Upper lobe of left lung (tissue), 6 donors: ENCODE measurements around the gene STAU1. TPM values are rescaled to one million over a fixed set of nuclear protein-coding genes. Genes with fewer than 3 reads are reported as not detected.

Source experiments
- ATAC-seq, 2 donors: fragments of 200-7000 bp; cut with Tn5 transposase; one replicate each; pipeline ENCODE4 v1.9.1; 2022; ENCODE audit warnings: mild to moderate bottlenecking in 2 of 2, moderate library complexity in 2 of 2; ENCODE audit not compliant: low FRiP score in 2 of 2
- DNase-seq, 2 donors: peaks; one replicate each; pipeline ENCODE4 v3.0.0-alpha.2; 2019 to 2020
- H3K27ac ChIP-seq, 4 donors: fragments of 200-600 bp; sonication (generic); one replicate each; pipeline ENCODE4 v1.5.1; 2016 to 2019
- H3K27me3 ChIP-seq, 4 donors: fragments of 200-600 bp; sonication (generic); one replicate each; pipeline ENCODE4 v1.5.1; 2017 to 2019
- H3K36me3 ChIP-seq, 4 donors: fragments of 200-600 bp; sonication (generic); one replicate each; pipeline ENCODE4 v1.5.1; 2016 to 2019
- H3K4me1 ChIP-seq, 4 donors: fragments of 200-600 bp; sonication (generic); one replicate each; pipeline ENCODE4 v1.5.1; 2018 to 2019
- H3K4me3 ChIP-seq, 4 donors: fragments of 200-600 bp; sonication (generic); one replicate each; pipeline ENCODE4 v1.5.1; 2017 to 2019; ENCODE audit warnings: mild to moderate bottlenecking in 2 of 4, moderate library complexity in 1 of 4
- H3K9me3 ChIP-seq, 4 donors: fragments of 200-600 bp; sonication (generic); one replicate each; pipeline ENCODE4 v1.5.1; 2018 to 2019
- EP300 ChIP-seq, 4 donors: sonication (generic); formaldehyde crosslinking; IDR thresholded peaks; one replicate each; pipeline ENCODE4 v1.5.1; 2017; ENCODE audit warnings: antibody characterized with exemption in 4 of 4, control low read depth in 2 of 4
- POLR2A ChIP-seq, 4 donors: fragments of 450-650 bp; IDR thresholded peaks; one replicate each; pipeline ENCODE4 v1.5.1; 2016 to 2017; ENCODE audit warnings: antibody characterized with exemption in 4 of 4, mild to moderate bottlenecking in 2 of 4
- POLR2AphosphoS5 ChIP-seq, 2 donors: sonication (generic); formaldehyde crosslinking; IDR thresholded peaks; one replicate each; pipeline ENCODE4 v1.5.1; 2017; ENCODE audit warnings: antibody characterized with exemption in 2 of 2
- WGBS, 2 donors: methylation state at CpG; one replicate each; pipeline ENCODE4 v1.1.5; 2017 to 2018; 5-methylcytosine and 5-hydroxymethylcytosine counted together
- total RNA-seq, 6 donors: library from RNA; depleted of rRNA in 4 of 6; stranded (reverse); fragments of >200 nt in 4 of 6; gene quantifications; one replicate each; pipeline versions ENCODE4 v1.1.0 to v1.2.1, GENCODE V29; 2016 to 2021
- TF ChIP-seq, protein P1 (sequence below), 6 experiments: fragments of 450-650 bp in 4 of 6; fragments of 200-600 bp in 2 of 6; sonication (generic) in 2 of 6; IDR thresholded peaks; one replicate each; pipeline ENCODE4 v1.5.1; 2016 to 2019; ENCODE audit warnings: antibody characterized with exemption in 6 of 6
- donor health status: DM: no; HTN: no; CAD: no; lungs with moderate emphysema.
- donor health status: DM: no; HTN: yes; CAD: no; lungs with severe emphysema.

The STAU1 gene
- total RNA-seq, 6 donors from 2014 or later: 69.1 to 97.7 (median 73.5) TPM

DNA sequence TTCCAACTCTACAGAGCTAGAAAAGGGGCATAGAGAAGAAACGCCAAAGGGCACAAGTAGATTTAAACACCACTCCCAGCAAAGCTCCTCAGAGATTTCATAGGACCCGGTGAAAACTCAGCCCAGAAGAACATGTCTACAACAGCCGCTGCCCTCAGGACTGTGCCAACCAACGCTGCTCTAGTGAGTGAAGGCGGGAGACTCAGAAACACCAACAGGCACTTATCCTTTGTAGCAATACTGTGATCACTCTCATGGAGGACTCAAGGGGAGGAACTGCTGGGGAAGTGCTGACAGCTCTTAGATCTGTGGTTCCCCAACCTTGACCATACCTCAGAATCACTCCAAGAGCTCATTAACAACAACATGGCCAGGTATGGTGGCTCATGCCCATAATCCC is 39.5 kb downstream of the STAU1 start:
- Histone ChIP-seq H3K4me3 (no peak overlapping the region), H3K36me3 (peaks cover 13 to 77% (median 30%) of the 10 kb centered on the region in 4 donors), H3K27me3 (no peaks in the 10 kb centered on the region), H3K4me1 (peaks cover 0 to 6% (median 0%) of the 10 kb centered on the region in 4 donors), H3K27ac (no peak overlapping the region), H3K9me3 (no peaks in the 10 kb centered on the region)
- no peak for DNase-seq
- WGBS, 2 donors: 90 to 99% methylated on average over 5 of the region's 5 CpGs
- ATAC-seq: no peak
- TF ChIP-seq POLR2A (IDR thresholded peaks at IDR 0.05) (no peak), POLR2AphosphoS5 (IDR thresholded peaks at IDR 0.05) (no peak), EP300 (IDR thresholded peaks at IDR 0.05) (no peak)
- TF ChIP-seq, protein P1, sequence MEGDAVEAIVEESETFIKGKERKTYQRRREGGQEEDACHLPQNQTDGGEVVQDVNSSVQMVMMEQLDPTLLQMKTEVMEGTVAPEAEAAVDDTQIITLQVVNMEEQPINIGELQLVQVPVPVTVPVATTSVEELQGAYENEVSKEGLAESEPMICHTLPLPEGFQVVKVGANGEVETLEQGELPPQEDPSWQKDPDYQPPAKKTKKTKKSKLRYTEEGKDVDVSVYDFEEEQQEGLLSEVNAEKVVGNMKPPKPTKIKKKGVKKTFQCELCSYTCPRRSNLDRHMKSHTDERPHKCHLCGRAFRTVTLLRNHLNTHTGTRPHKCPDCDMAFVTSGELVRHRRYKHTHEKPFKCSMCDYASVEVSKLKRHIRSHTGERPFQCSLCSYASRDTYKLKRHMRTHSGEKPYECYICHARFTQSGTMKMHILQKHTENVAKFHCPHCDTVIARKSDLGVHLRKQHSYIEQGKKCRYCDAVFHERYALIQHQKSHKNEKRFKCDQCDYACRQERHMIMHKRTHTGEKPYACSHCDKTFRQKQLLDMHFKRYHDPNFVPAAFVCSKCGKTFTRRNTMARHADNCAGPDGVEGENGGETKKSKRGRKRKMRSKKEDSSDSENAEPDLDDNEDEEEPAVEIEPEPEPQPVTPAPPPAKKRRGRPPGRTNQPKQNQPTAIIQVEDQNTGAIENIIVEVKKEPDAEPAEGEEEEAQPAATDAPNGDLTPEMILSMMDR (IDR thresholded peaks at IDR 0.05): no peak

DNA sequence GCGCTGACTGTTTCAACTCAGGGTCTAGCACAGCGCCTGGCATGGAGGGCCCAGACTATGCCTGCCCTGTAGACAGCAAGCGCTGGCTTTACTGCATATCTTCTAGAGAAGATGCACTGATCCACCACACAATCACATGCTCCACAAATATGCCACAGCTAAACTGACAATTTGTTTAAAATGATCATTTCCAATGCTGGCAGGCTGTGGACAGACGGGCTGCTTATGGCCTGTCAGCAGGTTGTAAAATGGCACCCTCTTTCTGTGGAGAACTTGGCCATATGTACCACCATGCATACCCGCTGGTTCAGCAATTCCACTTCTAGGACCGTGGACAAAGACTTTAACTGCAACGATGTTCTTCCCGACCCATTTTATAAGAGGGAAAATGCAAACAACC is 40.8 kb downstream of the STAU1 start:
- TF ChIP-seq EP300 (IDR thresholded peaks at IDR 0.05) (no peak), POLR2A (IDR thresholded peaks at IDR 0.05) (no peak), POLR2AphosphoS5 (IDR thresholded peaks at IDR 0.05) (no peak)
- TF ChIP-seq, protein P1 (IDR thresholded peaks at IDR 0.05): no peak
- Histone ChIP-seq H3K4me1 (peaks cover 0 to 6% (median 0%) of the 10 kb centered on the region in 4 donors), H3K4me3 (no peak overlapping the region), H3K27ac (no peak overlapping the region), H3K36me3 (peaks cover 13 to 73% (median 30%) of the 10 kb centered on the region in 4 donors), H3K27me3 (no peaks in the 10 kb centered on the region), H3K9me3 (no peaks in the 10 kb centered on the region)
- ATAC-seq (no peak), DNase-seq (no peak)
- 93 to 94% methylated on average over 8 of the region's 8 CpGs for WGBS, 2 donors

DNA sequence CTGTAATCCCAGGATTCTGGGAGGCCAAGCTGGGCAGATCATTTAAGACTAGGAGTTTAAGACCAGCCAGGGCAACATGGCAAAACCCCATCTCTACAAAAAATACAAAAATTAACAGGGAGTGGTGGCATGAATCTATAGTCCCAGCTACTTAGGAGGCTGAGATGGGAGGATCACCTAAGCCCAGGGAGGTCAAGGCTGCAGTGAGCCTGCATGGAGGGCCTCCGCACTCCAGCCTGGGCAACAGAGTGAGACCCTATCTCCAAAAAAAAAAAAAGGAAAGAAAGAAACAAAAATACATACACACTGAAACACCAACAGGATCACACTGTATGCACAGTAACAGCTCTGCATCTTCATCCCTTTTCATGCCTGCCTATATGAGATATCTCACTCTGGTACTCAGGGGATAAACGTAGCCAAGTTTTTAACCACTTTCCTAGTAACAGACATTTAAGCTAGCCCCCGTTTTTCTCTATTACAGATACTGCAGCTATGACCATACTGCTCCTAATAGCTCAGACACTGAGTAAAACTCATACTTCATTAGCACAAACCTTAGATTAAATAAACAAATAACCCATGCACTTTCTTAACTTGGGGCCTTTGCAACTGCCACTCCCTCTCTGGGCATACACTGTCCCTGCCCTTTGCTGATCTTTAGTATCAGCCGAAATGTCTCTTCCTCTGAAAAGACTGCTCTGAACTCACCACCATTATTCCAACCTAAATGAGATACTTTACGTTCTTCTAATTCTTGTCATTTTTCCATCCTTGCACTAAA is 41.5 kb downstream of the STAU1 start:
- Histone ChIP-seq H3K4me1 (peaks cover 0 to 6% (median under 1%) of the 10 kb centered on the region in 4 donors), H3K4me3 (no peak overlapping the region), H3K27ac (no peak overlapping the region), H3K36me3 (peaks cover 13 to 66% (median 27%) of the 10 kb centered on the region in 4 donors), H3K9me3 (no peaks in the 10 kb centered on the region), H3K27me3 (no peaks in the 10 kb centered on the region)
- 91% methylated on average over 5 of the region's 5 CpGs for WGBS, 2 donors
- no peak for DNase-seq
- ATAC-seq: no peak
- TF ChIP-seq EP300 (IDR thresholded peaks at IDR 0.05) (no peak), POLR2A (IDR thresholded peaks at IDR 0.05) (no peak), POLR2AphosphoS5 (IDR thresholded peaks at IDR 0.05) (no peak)
- TF ChIP-seq, protein P1 (IDR thresholded peaks at IDR 0.05): no peak

DNA sequence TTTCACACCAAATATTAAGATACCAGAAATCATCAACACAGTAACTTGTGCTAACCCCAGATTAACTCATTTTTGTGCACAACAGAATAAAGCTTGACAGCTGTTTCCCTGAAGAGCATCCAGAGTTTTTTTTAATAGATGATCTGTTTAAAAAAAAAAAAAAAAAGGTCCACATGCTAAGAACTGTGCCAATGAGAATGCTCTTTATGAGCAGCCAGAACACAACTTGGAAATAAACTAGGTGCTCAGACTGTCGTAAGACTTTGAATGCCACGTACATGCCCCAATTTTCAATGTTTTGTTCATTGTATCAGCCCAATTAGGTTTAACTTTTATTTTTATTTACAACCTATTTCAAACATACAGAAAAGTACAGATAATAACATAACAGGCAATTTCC is 47.3 kb downstream of the STAU1 start:
- TF ChIP-seq, protein P1 (IDR thresholded peaks at IDR 0.05): no peak
- no peak for TF ChIP-seq EP300 (IDR thresholded peaks at IDR 0.05)
- Histone ChIP-seq H3K27me3 (no peaks in the 10 kb centered on the region), H3K4me1 (peaks cover 0 to 12% (median 7%) of the 10 kb centered on the region in 4 donors), H3K27ac (peak overlapping the region in 1 of 4 donors; percentile 17), H3K4me3 (no peak overlapping the region), H3K36me3 (peaks cover 0 to 32% (median 7%) of the 10 kb centered on the region in 4 donors), H3K9me3 (no peaks in the 10 kb centered on the region)
- WGBS, 2 donors: 75 to 89% methylated on average over 2 of the region's 2 CpGs
- DNase-seq (no peak), ATAC-seq (no peak)

DNA sequence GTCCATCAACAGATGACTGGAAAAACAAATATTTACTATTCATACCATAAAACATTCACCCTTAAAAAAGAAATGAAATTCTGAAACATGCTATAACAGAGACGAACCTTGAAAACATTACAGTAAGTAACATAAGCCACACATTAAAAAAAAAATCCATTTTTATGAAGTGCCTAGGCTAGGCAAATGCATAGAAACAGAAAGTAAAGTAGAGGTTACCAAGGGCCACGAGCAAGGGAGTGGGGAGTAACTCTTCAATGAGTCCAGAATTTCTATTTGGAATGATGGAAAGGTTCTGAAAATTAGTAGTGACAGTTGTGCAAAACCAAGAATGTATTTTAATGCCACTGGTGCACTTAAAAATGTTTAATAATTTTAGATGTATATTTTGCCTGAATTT is 47.7 kb downstream of the STAU1 start:
- DNase-seq (no peak), ATAC-seq (no peak)
- Histone ChIP-seq H3K27me3 (no peaks in the 10 kb centered on the region), H3K27ac (peak overlapping the region in 1 of 4 donors; percentile 17), H3K9me3 (no peaks in the 10 kb centered on the region), H3K4me3 (no peak overlapping the region), H3K36me3 (peaks cover 0 to 31% (median 7%) of the 10 kb centered on the region in 4 donors), H3K4me1 (peaks cover 0 to 12% (median 7%) of the 10 kb centered on the region in 4 donors)
- WGBS, 2 donors: 58 to 60% methylated on average over 2 of the region's 2 CpGs
- TF ChIP-seq EP300 (IDR thresholded peaks at IDR 0.05): no peak
- TF ChIP-seq, protein P1 (IDR thresholded peaks at IDR 0.05): no peak
- TF ChIP-seq POLR2A (IDR thresholded peaks at IDR 0.05): no peak
- TF ChIP-seq POLR2AphosphoS5 (IDR thresholded peaks at IDR 0.05): no peak
